Measurements from ENCODE around the gene NELL1. TPM values are rescaled to one million over a fixed set of nuclear protein-coding genes. Genes with fewer than 3 reads are reported as not detected.
A peak's percentile ranks its signal among the peaks of the same experiment; 100 is the strongest.
"Not testable (repeated sequence)": the region's sequence is repeated elsewhere in the genome, so short reads cannot be mapped to it uniquely, and the experiment has no call there.

NELL1 gene
- total and polyA plus RNA-seq, 10 donors, result 0.20 TPM; not detected in 9

GRCh38 chr11:21268036-21268435, 598.6 kb downstream of the NELL1 start:
- TF ChIP-seq CTCF (IDR thresholded peaks at IDR 0.05 in 8 of 11, conservative IDR thresholded peaks at IDR 0.05 in 3 of 11) (no peak), POLR2AphosphoS5 (IDR thresholded peaks at IDR 0.05) (no peak), POLR2A (IDR thresholded peaks at IDR 0.05) (no peak)
- Histone ChIP-seq H3K27ac (no peak overlapping the region), H3K27me3 (replicated peaks in 1 of 7) (no peaks in the 10 kb centered on the region), H3K9me3 (peaks cover 0 to 9% (median 0%) of the 10 kb centered on the region in 8 donors), H3K36me3 (no peaks in the 10 kb centered on the region), H3K4me1 (no peaks in the 10 kb centered on the region), H3K4me3 (no peak overlapping the region)
- 41 to 65% (median 54%) methylated on average over 2 of the region's 2 CpGs for WGBS, 5 donors
- intact Hi-C loops (cut with DNase I; ENCODE audit: low total_unique reads), result no loop called here
- no peak for DNase-seq

- H3K27me3 ChIP-seq (replicated peaks in 1 of 7); H3K4me1 ChIP-seq; H3K36me3 ChIP-seq; intact Hi-C loops (cut with DNase I; ENCODE audit: low total_unique reads); H3K27ac ChIP-seq; H3K4me3 ChIP-seq: not testable (repeated sequence)
- WGBS, 5 donors, result 76 to 89% (median 85%) methylated on average over 3 to 6 of the region's 6 CpGs
- H3K9me3 ChIP-seq, result peaks cover 0 to 12% (median 0%) of the 10 kb centered on the region in 8 donors
- peak; percentile 42 for DNase-seq
These were observed 602.8 kb downstream of the NELL1 start for GRCh38 chr11:21272139-21272538.

- Histone ChIP-seq H3K4me1 (no peaks in the 10 kb centered on the region), H3K9me3 (peaks cover 0 to 22% (median 0%) of the 10 kb centered on the region in 8 donors), H3K4me3 (no peak overlapping the region), H3K27me3 (replicated peaks in 1 of 7) (no peaks in the 10 kb centered on the region), H3K27ac (no peak overlapping the region), H3K36me3 (no peaks in the 10 kb centered on the region)
- intact Hi-C loops (cut with DNase I; ENCODE audit: low total_unique reads), result no loop called here
- 55 to 73% (median 56%) methylated on average over 1 of the region's 1 CpG for WGBS, 5 donors
- no peak for TF ChIP-seq POLR2A (IDR thresholded peaks at IDR 0.05)
- no peak for TF ChIP-seq CTCF (IDR thresholded peaks at IDR 0.05 in 8 of 11, conservative IDR thresholded peaks at IDR 0.05 in 3 of 11)
- TF ChIP-seq POLR2AphosphoS5 (IDR thresholded peaks at IDR 0.05), result no peak
- no peak for DNase-seq
These were observed 609.5 kb downstream of the NELL1 start for GRCh38 chr11:21278840-21279239.

- Histone ChIP-seq H3K27me3 (replicated peaks in 1 of 7) (no peaks in the 10 kb centered on the region), H3K9me3 (peaks cover 0 to 22% (median 3%) of the 10 kb centered on the region in 8 donors), H3K4me1 (no peaks in the 10 kb centered on the region), H3K4me3 (no peak overlapping the region), H3K27ac (no peak overlapping the region), H3K36me3 (no peaks in the 10 kb centered on the region)
- intact Hi-C loops (cut with DNase I; ENCODE audit: low total_unique reads), result no loop called here
- no peak for DNase-seq
- TF ChIP-seq CTCF (IDR thresholded peaks at IDR 0.05 in 8 of 11, conservative IDR thresholded peaks at IDR 0.05 in 3 of 11), result no peak
- TF ChIP-seq POLR2A (IDR thresholded peaks at IDR 0.05), result no peak
- TF ChIP-seq POLR2AphosphoS5 (IDR thresholded peaks at IDR 0.05), result no peak
- 18 to 35% (median 30%) methylated on average over 2 of the region's 2 CpGs for WGBS, 5 donors
These were observed 615.7 kb downstream of the NELL1 start for GRCh38 chr11:21285104-21285503.

GRCh38 chr11:21289686-21290085, 620.3 kb downstream of the NELL1 start:
- Histone ChIP-seq H3K36me3 (no peaks in the 10 kb centered on the region), H3K9me3 (peaks cover 0 to 39% (median 17%) of the 10 kb centered on the region in 8 donors), H3K4me1 (no peaks in the 10 kb centered on the region), H3K27me3 (replicated peaks in 1 of 7) (no peaks in the 10 kb centered on the region), H3K4me3 (no peak overlapping the region), H3K27ac (no peak overlapping the region)
- TF ChIP-seq POLR2A (IDR thresholded peaks at IDR 0.05) (no peak), CTCF (IDR thresholded peaks at IDR 0.05 in 8 of 11, conservative IDR thresholded peaks at IDR 0.05 in 3 of 11) (no peak), POLR2AphosphoS5 (IDR thresholded peaks at IDR 0.05) (no peak)
- intact Hi-C loops (cut with DNase I; ENCODE audit: low total_unique reads), result no loop called here
- 55 to 79% (median 69%) methylated on average over 2 to 4 of the region's 4 CpGs for WGBS, 5 donors
- DNase-seq, result no peak

All from spleen (tissue), 11 donors.